Measurements from ENCODE around the gene VAV3.

Gene VAV3

DNA sequence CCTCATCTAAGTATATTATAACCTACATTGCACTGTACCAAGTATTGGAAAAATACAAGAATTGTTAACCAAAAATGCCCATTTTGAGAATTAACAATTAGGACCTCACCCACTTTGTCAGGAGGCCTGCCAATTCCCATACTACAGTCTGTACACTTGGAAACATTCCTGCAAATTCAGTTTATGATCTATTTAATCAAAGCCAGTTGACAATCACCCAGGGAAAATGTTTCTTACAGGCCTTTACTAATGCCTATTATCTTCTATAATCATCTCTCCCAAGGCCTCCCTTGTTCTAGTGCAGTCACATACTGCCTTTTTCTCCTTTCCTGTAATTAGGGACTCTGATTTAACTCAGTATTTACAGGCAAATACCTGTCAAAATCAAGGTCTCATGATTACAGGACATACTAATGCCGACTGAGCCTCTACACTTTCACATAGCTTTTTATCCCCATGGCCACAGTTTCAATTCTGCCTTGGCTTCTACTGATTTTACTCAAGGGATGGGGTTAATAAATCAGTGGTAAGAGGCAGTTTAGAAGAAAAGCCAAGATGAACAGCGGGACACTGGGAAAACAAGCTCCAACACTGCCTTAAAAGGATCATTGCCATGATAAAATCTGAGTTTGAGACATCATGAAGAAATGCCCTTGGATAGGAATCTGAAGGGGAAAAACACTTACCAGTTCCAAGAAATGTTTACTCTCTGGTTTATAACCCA is 338.7 kb downstream of the VAV3 start:
- H2AFZ ChIP-seq (ENCODE audit: low read length), result no peak overlapping the region
- no peak overlapping the region for H3K23ac ChIP-seq (ENCODE audit: low read depth, low read length, poor library complexity)
- no peak overlapping the region for H2AK5ac ChIP-seq (ENCODE audit: low read depth, low read length)
- H4K91ac ChIP-seq (ENCODE audit: low read depth, low read length, poor library complexity), result no peak overlapping the region
- no peak overlapping the region for H2BK12ac ChIP-seq (ENCODE audit: low read length)
- no peaks in the 10 kb centered on the region for H3K27me3 ChIP-seq (ENCODE audit: control insufficient read depth in 3 of 3, insufficient read depth in 3 of 3, low read depth in 1 of 3, low read length in 3 of 3)
- no peak overlapping the region for H3K27ac ChIP-seq (replicated peaks; ENCODE audit: low read length)
- H3K79me1 ChIP-seq (ENCODE audit: low read depth, low read length), result no peaks in the 10 kb centered on the region
- no peak overlapping the region for H2BK15ac ChIP-seq (ENCODE audit: low read length)
- H3K9ac ChIP-seq (ENCODE audit: low read depth, low read length, poor library complexity), result no peak overlapping the region
- H3K4ac ChIP-seq (ENCODE audit: low read length), result no peak overlapping the region
- H2BK5ac ChIP-seq (ENCODE audit: low read length), result no peak overlapping the region
- WGBS, 2 donors (ENCODE audit: extremely low coverage in 2 of 2, insufficient read length in 2 of 2, insufficient replicate concordance in 1 of 2), result no CpG with 5 or more reads among the region's 2 CpGs
- H3K4me1 ChIP-seq (ENCODE audit: control insufficient read depth in 2 of 2, insufficient read depth in 1 of 2, low read depth in 1 of 2, low read length in 2 of 2), result peaks cover 0 to 2% of the 10 kb centered on the region in 2 donors
- no peak overlapping the region for H3K4me3 ChIP-seq (ENCODE audit: low read length in 2 of 2)
- no peak overlapping the region for H3K18ac ChIP-seq (ENCODE audit: low read length)
- H3K36me3 ChIP-seq (replicated peaks in 1 of 2; ENCODE audit: control insufficient read depth in 2 of 2, insufficient read depth in 2 of 2, low read length in 2 of 2), result no peaks in the 10 kb centered on the region
- no peak for DNase-seq (ENCODE audit: low spot score)
- no peak overlapping the region for H3K14ac ChIP-seq (ENCODE audit: low read length)
- H3K9me3 ChIP-seq (replicated peaks in 1 of 2; ENCODE audit: control insufficient read depth in 2 of 2, insufficient read depth in 1 of 2, low read depth in 1 of 2, low read length in 2 of 2), result no peaks in the 10 kb centered on the region
- no peak overlapping the region for H3K4me2 ChIP-seq (ENCODE audit: insufficient read depth, low read length, poor library complexity, severe bottlenecking)
- H4K8ac ChIP-seq (ENCODE audit: low read depth, low read length), result no peak overlapping the region
- H2BK120ac ChIP-seq (ENCODE audit: low read depth, low read length), result no peak overlapping the region

DNA sequence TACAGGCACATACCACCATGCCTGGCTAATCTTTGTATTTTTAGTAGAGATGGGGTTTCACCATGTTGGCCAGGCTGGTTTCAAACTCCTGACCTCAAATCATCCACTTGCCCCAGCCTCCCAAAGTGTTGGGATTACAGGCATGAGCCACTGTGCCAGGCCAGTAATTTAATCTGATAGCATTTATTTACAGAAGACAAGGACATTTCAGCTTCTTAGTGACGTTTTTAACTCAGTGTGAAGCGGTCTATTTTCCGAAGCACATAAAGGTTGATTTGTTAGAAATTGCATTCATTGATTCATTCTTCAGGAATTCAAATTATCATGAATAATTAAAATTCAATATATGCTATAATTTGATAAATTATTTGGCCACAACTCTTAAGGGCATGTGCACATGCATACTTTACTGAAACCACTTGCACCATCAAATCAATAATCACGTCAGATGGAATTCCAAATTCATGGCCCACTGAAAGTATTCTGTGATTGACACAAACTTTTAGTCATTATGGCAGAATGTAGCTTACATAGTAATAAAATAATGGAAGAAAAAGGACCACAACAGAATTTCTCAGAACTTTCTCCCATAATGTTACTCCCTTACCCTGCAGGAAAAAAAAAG is 339.5 kb downstream of the VAV3 start:
- Histone ChIP-seq H3K14ac (ENCODE audit: low read length) (no peak overlapping the region), H2BK5ac (ENCODE audit: low read length) (no peak overlapping the region), H3K27ac (replicated peaks; ENCODE audit: low read length) (no peak overlapping the region), H2AFZ (ENCODE audit: low read length) (no peak overlapping the region), H4K91ac (ENCODE audit: low read depth, low read length, poor library complexity) (no peak overlapping the region), H3K4me2 (ENCODE audit: insufficient read depth, low read length, poor library complexity, severe bottlenecking) (no peak overlapping the region), H2BK12ac (ENCODE audit: low read length) (no peak overlapping the region), H2BK15ac (ENCODE audit: low read length) (no peak overlapping the region), H3K79me1 (ENCODE audit: low read depth, low read length) (no peaks in the 10 kb centered on the region), H2AK5ac (ENCODE audit: low read depth, low read length) (no peak overlapping the region), H3K4me3 (ENCODE audit: low read length in 2 of 2) (no peak overlapping the region), H3K27me3 (ENCODE audit: control insufficient read depth in 3 of 3, insufficient read depth in 3 of 3, low read depth in 1 of 3, low read length in 3 of 3) (no peaks in the 10 kb centered on the region), H3K9me3 (replicated peaks in 1 of 2; ENCODE audit: control insufficient read depth in 2 of 2, insufficient read depth in 1 of 2, low read depth in 1 of 2, low read length in 2 of 2) (no peaks in the 10 kb centered on the region), H3K36me3 (replicated peaks in 1 of 2; ENCODE audit: control insufficient read depth in 2 of 2, insufficient read depth in 2 of 2, low read length in 2 of 2) (no peaks in the 10 kb centered on the region), H3K4ac (ENCODE audit: low read length) (no peak overlapping the region), H4K8ac (ENCODE audit: low read depth, low read length) (no peak overlapping the region), H3K4me1 (ENCODE audit: control insufficient read depth in 2 of 2, insufficient read depth in 1 of 2, low read depth in 1 of 2, low read length in 2 of 2) (peaks cover 0 to 2% of the 10 kb centered on the region in 2 donors), H3K9ac (ENCODE audit: low read depth, low read length, poor library complexity) (no peak overlapping the region), H3K18ac (ENCODE audit: low read length) (no peak overlapping the region), H2BK120ac (ENCODE audit: low read depth, low read length) (no peak overlapping the region), H3K23ac (ENCODE audit: low read depth, low read length, poor library complexity) (no peak overlapping the region)
- no CpG with 5 or more reads among the region's 4 CpGs for WGBS, 2 donors (ENCODE audit: extremely low coverage in 2 of 2, insufficient read length in 2 of 2, insufficient replicate concordance in 1 of 2)
- no peak for DNase-seq (ENCODE audit: low spot score)

DNA sequence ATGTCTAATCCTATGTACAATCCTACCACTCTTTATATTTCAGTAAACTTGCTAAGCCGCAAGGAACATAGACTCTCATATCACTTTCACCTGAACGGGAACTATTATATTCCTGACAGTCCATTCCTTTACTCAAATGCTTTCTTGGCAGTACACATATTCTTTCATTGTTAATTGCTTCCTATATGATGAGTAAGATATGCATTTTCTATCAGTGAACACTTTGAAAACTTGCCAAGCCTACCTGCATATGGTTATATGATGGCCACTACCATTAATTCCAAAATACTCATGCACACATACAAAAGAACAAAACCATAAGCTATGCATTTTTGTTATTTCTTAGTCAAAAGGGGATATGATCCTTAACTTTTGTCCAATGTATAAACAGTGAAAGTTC is 341.5 kb downstream of the VAV3 start:
- no peak overlapping the region for H3K4me2 ChIP-seq (ENCODE audit: insufficient read depth, low read length, poor library complexity, severe bottlenecking)
- H2BK15ac ChIP-seq (ENCODE audit: low read length), result no peak overlapping the region
- no peaks in the 10 kb centered on the region for H3K36me3 ChIP-seq (replicated peaks in 1 of 2; ENCODE audit: control insufficient read depth in 2 of 2, insufficient read depth in 2 of 2, low read length in 2 of 2)
- no peaks in the 10 kb centered on the region for H3K27me3 ChIP-seq (ENCODE audit: control insufficient read depth in 3 of 3, insufficient read depth in 3 of 3, low read depth in 1 of 3, low read length in 3 of 3)
- H3K4me1 ChIP-seq (ENCODE audit: control insufficient read depth in 2 of 2, insufficient read depth in 1 of 2, low read depth in 1 of 2, low read length in 2 of 2), result peaks cover 0 to 2% of the 10 kb centered on the region in 2 donors
- H4K8ac ChIP-seq (ENCODE audit: low read depth, low read length), result no peak overlapping the region
- no peak overlapping the region for H2BK120ac ChIP-seq (ENCODE audit: low read depth, low read length)
- no peaks in the 10 kb centered on the region for H3K9me3 ChIP-seq (replicated peaks in 1 of 2; ENCODE audit: control insufficient read depth in 2 of 2, insufficient read depth in 1 of 2, low read depth in 1 of 2, low read length in 2 of 2)
- H3K14ac ChIP-seq (ENCODE audit: low read length), result no peak overlapping the region
- WGBS, 2 donors (ENCODE audit: extremely low coverage in 2 of 2, insufficient read length in 2 of 2, insufficient replicate concordance in 1 of 2), result no CpG with 5 or more reads among the region's 2 CpGs
- no peak overlapping the region for H3K4ac ChIP-seq (ENCODE audit: low read length)
- no peak overlapping the region for H3K18ac ChIP-seq (ENCODE audit: low read length)
- H2BK5ac ChIP-seq (ENCODE audit: low read length), result no peak overlapping the region
- no peak overlapping the region for H2AK5ac ChIP-seq (ENCODE audit: low read depth, low read length)
- H3K27ac ChIP-seq (replicated peaks; ENCODE audit: low read length), result no peak overlapping the region
- no peak overlapping the region for H3K23ac ChIP-seq (ENCODE audit: low read depth, low read length, poor library complexity)
- H2BK12ac ChIP-seq (ENCODE audit: low read length), result no peak overlapping the region
- DNase-seq (ENCODE audit: low spot score), result no peak
- H3K9ac ChIP-seq (ENCODE audit: low read depth, low read length, poor library complexity), result no peak overlapping the region
- H3K4me3 ChIP-seq (ENCODE audit: low read length in 2 of 2), result no peak overlapping the region
- H3K79me1 ChIP-seq (ENCODE audit: low read depth, low read length), result no peaks in the 10 kb centered on the region
- no peak overlapping the region for H2AFZ ChIP-seq (ENCODE audit: low read length)
- H4K91ac ChIP-seq (ENCODE audit: low read depth, low read length, poor library complexity), result no peak overlapping the region

DNA sequence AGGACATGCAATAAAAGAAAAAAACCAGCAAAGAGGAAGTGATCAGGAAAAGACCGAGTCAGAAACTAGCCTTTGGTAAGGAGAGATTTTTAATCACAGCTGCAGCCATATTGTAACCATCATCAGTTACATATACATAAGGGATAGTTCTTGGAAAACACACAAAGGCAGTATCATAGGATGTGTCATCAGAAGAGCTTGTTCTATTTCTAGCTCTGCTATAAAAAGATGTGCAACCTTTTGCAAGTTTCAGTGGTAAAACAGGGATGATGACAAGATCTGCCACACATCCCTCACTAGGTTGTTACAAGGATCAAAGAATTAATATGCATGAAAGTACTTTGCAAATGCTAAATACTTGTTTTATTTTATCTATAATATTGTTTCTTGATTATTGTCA is 342.0 kb downstream of the VAV3 start:
- no peak overlapping the region for H4K91ac ChIP-seq (ENCODE audit: low read depth, low read length, poor library complexity)
- no peak overlapping the region for H2AK5ac ChIP-seq (ENCODE audit: low read depth, low read length)
- H3K18ac ChIP-seq (ENCODE audit: low read length), result no peak overlapping the region
- no peak overlapping the region for H2BK5ac ChIP-seq (ENCODE audit: low read length)
- no peaks in the 10 kb centered on the region for H3K9me3 ChIP-seq (replicated peaks in 1 of 2; ENCODE audit: control insufficient read depth in 2 of 2, insufficient read depth in 1 of 2, low read depth in 1 of 2, low read length in 2 of 2)
- no peak for DNase-seq (ENCODE audit: low spot score)
- H3K4me3 ChIP-seq (ENCODE audit: low read length in 2 of 2), result no peak overlapping the region
- H2AFZ ChIP-seq (ENCODE audit: low read length), result no peak overlapping the region
- no peak overlapping the region for H4K8ac ChIP-seq (ENCODE audit: low read depth, low read length)
- no peak overlapping the region for H3K27ac ChIP-seq (replicated peaks; ENCODE audit: low read length)
- H3K14ac ChIP-seq (ENCODE audit: low read length), result no peak overlapping the region
- no peak overlapping the region for H3K23ac ChIP-seq (ENCODE audit: low read depth, low read length, poor library complexity)
- no peaks in the 10 kb centered on the region for H3K36me3 ChIP-seq (replicated peaks in 1 of 2; ENCODE audit: control insufficient read depth in 2 of 2, insufficient read depth in 2 of 2, low read length in 2 of 2)
- H2BK15ac ChIP-seq (ENCODE audit: low read length), result no peak overlapping the region
- H3K4me1 ChIP-seq (ENCODE audit: control insufficient read depth in 2 of 2, insufficient read depth in 1 of 2, low read depth in 1 of 2, low read length in 2 of 2), result no peaks in the 10 kb centered on the region
- no peak overlapping the region for H3K9ac ChIP-seq (ENCODE audit: low read depth, low read length, poor library complexity)
- H3K79me1 ChIP-seq (ENCODE audit: low read depth, low read length), result no peaks in the 10 kb centered on the region
- H2BK12ac ChIP-seq (ENCODE audit: low read length), result no peak overlapping the region
- H2BK120ac ChIP-seq (ENCODE audit: low read depth, low read length), result no peak overlapping the region
- H3K27me3 ChIP-seq (ENCODE audit: control insufficient read depth in 3 of 3, insufficient read depth in 3 of 3, low read depth in 1 of 3, low read length in 3 of 3), result no peaks in the 10 kb centered on the region
- WGBS, 2 donors (ENCODE audit: extremely low coverage in 2 of 2, insufficient read length in 2 of 2, insufficient replicate concordance in 1 of 2), result no CpG with 5 or more reads among the region's 1 CpG
- no peak overlapping the region for H3K4me2 ChIP-seq (ENCODE audit: insufficient read depth, low read length, poor library complexity, severe bottlenecking)
- no peak overlapping the region for H3K4ac ChIP-seq (ENCODE audit: low read length)
